SHP77 (cell line): ENCODE data around the gene TMEM63A.
A peak's percentile ranks its signal among the peaks of the same experiment; 100 is the strongest.

Experiments
- DNase-seq, 2 experiments: peaks; one replicate each; lab custom pipeline; 2025; lab: John Stamatoyannopoulos, UW

TMEM63A gene

GRCh38 chr1:225866061-225866837 is 15.9 kb downstream of the TMEM63A start:
- DNase-seq, result no peak

DNA sequence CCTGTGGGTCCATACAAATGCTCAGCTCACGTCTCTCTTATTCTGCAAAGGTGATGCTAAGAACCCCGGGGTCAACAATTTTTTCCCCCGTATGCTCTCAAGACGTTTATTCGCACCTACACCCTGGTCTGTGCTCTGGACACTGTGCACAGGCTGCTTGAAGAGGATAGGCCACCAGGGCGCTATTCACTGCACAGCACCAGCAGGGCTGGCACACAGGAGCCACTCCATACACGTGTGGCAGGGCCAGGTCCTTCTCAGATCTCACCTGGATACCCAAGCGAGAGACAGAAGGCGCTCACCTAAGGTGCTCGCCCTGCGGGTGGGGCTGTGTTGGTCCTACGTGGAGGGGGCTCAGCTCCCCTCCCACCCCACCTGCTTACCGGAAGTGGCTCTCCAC is 16.7 kb downstream of the TMEM63A start:
- DNase-seq, result no peak

DNA sequence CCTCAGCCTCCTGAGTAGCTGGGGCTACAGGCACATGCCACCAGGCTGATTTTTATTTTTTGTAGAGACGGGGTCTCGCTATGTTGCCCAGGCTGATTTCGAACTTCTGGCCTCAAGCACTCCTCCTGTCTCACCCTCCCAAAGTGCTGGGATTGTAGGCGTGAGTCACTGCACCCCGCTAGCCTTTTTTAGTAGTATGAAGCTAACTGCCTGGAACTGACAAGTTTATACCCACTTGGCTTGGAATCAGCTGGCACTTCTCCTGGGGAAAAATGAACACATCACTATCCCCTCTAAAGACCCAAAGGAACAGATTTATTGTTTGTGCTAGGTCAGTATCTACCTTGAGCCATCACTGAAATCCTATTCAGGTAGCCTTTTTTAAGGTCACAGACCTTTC is 19.0 kb downstream of the TMEM63A start:
- DNase-seq, result no peak

DNA sequence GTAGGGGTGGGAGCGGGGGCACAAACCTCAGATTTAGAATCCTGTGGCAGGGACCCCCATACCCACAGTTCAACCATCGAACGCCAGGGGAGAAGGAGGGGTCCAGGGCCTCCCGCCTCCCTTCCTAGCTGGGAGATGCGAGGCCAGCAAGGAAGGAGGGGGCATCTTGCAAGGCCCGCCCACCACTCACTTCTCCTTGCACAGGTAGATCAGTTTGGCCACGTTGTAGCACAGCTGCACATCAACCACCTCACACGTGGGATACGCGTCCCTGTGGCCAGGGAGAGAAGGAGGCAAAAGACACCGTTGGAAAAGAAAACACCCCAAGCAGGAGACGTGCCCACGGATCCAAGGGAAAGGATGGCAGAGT is 19.6 kb downstream of the TMEM63A start:
- no peak for DNase-seq

GRCh38 chr1:225861834-225862580 is 20.2 kb downstream of the TMEM63A start:
- no peak for DNase-seq

DNA sequence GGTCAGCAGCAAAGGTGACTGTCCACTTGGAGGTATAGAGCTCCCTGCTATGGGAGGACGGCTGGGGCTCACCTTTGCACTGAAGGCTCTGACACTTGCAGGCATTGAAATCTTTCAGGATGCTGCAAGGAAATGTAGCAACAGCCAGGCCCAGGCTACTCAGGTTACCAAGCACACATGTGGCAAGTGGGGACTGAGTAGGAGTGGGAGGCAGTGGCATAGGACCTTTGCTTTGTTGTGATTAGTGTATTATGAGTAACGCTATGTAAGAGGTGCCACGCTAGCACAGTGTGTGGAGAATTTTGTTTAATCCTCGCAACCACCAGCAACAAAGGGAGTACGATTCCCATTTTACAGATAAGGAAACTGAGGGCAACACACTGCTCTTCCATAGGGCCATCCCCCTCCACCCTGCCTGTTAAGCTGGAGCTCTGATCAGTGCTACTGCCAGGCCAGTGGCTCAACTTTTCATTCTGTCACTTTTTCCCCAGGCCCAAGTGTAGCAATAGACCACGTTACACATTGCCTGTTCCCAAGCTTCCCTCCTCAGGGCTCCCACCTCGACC is 21.2 kb downstream of the TMEM63A start:
- DNase-seq, result no peak

GRCh38 chr1:225860107-225860506 is 22.1 kb downstream of the TMEM63A start:
- DNase-seq, result no peak

DNA sequence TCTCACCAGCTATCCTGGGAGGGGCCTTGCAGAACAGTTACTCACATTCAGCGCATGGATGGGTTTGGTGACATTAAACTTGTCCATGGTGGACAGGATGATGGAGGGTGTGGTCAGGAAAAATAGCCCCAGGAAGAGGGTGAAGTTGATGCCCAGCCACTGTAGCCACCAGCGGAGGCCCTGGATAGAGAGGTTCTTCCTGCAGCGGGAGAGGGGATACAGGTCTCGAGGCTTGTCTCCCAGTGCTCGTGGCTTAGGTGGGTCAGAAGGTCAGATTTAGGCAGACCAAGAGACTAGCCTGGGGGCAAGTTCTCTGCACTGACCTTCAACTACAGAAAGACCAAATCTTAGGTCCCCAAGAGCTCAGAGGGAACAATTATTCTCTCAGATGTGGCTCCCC is 23.0 kb downstream of the TMEM63A start:
- DNase-seq, result no peak

DNA sequence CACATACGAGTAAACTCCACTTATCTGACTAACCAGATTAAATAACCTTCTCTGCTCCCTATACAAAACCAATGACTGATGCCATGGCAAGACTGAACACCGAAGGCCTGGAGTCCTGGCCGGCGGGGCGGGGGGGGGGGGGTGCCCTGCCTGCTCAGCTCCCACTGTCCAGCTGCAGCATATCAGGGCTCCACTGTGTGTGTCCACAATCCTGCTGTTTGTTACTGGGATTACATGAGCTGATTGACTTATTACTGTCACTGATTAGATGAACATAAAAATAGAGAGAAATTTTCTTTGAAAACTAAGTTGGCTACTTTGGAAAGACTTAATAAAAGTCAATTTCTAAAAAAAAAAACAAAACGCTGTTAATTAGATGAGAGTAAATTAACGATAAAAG is 24.9 kb downstream of the TMEM63A start:
- no peak for DNase-seq

GRCh38 chr1:225855503-225856300 is 26.5 kb downstream of the TMEM63A start:
- no peak for DNase-seq

DNA sequence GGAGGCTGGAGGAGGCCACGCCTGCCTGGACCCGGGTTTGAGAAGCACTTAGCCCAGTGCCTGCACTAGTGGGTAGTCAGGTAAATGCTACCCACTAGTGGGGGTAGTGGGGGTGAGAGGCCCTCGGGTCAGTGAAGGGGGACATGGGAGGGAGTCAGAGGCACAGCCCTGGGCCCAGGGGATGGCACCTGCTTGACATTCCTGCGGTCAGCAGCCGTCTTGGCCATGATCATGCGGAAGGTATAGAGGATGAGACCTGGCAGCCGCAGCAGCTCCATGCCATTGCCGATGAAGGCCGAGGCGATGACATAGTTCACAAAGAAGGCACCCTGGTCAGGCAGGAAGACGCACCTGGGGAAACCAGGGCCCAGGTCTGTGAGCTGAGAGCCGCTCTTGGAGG is 28.7 kb downstream of the TMEM63A start:
- DNase-seq, result no peak

DNA sequence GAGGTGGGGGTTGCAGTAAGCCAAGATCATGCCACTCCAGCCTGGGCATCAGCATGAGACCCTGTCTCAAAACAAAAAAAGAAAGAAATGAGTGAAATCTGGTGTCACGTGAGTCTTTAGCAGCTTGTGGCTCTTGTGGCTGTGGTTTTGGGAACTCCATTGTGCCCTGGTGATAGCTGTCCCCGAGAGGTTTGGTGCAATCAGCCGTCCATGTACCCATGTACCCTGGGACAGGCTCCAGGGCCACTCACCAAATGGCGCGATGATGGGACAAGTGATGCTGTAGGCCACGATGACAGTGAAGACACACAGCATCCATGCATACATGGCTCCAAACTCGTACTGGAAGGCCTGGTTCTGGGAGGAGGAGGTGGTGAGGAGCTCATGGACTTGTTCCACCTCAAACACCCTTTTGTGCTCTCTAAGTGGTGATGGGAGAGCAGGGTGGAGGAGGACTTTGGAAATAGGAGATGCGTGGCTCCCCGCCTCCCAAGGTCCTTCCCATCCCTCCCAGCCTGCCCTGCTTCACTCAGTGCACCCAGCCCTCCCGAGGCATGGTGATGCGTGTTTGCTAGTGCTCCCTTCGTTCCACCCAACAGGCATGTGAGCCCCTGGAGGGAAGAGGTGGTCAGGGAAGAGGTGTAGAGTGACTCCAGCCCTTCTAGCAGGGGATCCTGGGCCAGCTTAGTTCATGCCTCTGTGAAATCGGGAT is 29.6 kb downstream of the TMEM63A start:
- DNase-seq, result no peak

GRCh38 chr1:225851805-225852204 is 30.4 kb downstream of the TMEM63A start:
- DNase-seq, result no peak

DNA sequence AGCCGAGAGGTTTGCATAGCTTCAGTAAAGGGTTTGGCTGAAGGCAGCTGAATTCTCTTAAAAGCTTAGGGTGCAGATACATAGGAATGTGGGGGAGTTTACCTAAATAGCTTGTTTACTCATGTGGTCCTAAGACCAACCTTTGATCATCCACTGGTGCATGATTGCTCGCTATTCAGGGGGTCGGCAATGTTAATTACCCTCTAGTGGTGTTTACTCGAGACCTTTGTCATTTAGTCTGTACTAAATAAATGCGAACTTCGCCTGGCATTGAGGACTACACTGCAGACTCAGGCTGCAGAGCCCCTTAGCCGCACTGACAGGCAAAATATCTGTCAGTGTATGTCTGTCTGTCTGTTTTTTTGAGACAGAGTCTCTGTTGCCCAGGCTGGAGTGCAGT is 31.8 kb downstream of the TMEM63A start:
- no peak for DNase-seq

DNA sequence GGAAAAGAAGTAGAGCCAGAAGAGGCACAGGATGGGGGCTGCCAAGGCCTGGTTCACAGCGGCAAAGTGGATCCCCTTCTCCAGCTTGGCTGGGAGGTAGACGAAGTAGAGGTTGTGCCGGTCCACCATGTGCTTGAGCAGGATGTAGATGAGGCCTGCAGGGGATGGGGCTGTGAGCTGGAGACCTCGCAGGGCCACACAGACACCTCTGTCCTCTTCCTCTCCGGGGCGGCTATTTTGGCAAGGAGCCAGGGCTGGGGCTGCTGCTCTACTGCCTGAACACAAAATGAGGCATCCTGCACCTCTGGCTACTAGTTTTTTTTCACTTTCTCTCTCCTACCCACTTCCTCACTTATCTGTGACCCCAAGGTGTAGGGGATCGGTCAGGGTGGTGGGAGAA is 32.3 kb downstream of the TMEM63A start:
- peak in 1 of 2 experiments; percentile 27 for DNase-seq

GRCh38 chr1:225848030-225848955 is 33.9 kb downstream of the TMEM63A start:
- DNase-seq, result no peak

DNA sequence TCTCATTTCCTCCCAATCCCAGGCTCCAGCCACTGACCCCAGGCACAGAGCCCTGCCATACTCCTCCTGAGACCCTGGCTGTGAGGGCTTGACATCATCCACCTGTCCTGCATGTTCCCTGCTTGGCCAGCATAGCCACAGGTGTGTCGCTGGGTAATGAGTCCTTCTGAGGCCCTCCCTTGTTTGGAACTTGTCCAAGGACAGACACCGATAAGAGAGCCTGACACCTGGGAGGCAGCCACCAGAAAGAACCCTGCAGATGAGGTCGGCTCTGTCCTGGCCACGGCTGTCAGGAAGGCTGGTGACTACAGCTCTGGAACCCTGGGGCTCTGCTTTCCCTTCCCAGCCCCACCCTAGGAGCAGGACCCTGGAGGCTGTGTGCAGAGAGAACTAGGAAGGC is 34.6 kb downstream of the TMEM63A start:
- DNase-seq, result no peak

DNA sequence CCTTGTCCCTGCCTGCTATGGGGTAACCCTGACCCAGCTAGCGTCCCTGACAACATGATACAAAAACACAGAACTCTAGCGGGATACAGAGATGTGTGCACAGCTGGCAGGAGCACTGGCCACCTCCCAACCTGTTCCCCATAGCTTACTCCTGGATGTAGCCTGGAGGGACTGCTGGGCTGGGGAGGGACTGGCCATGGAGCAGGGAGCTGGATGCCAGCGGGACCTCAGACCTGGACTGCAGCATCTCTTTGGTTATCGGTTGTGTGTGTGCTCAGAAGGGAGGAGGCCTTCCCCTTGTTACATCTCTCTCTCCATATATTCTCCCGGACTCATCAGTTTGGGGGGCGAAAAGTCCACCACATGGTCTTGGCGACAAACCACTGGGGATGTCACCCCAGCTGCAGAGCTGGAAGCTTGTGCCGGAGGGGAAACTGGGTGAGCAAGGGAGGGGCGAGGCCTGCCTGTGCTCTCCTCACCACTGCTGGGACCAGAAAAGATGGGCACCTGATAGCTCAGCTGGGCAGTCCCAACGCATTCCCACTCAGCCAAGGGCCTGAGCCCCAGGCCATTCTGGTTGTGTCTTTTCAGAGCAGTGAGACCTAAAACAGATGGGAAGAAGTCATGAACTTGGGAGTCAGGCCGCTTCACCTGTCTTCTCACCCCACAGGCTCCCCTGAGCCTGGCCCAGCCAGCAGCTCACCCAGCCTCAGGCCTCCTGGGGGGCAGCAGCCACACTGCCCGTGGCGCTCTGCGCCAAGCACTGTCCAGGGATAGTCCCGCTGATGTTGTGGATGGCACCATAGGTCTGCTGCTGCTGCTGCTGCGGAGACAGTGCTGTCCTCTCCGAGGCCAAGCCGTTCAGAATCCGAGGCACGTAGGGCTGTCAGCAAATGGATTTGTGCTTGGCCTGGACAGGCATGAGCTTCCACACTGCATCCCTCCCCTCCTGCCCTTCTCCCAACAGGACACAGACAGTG is 35.6 kb downstream of the TMEM63A start:
- no peak for DNase-seq

- peak; percentile 66 to 78 for DNase-seq
These were observed 36.5 kb downstream of the TMEM63A start for GRCh38 chr1:225845571-225846259.
